Body of pancreas (tissue), 4 donors: ENCODE data around the gene LITAFD.

Experiments
- POLR2A ChIP-seq, 3 donors: fragments of 450-650 bp; IDR thresholded peaks; one replicate each; pipeline ENCODE4 v1.6.1; 2016; ENCODE audit warnings: antibody characterized with exemption in 3 of 3, mild to moderate bottlenecking in 2 of 3
- TF ChIP-seq, protein P1 (sequence below), 7 experiments: fragments of 450-650 bp in 4 of 7; fragments of 200-600 bp in 3 of 7; sonication (generic) in 3 of 7; IDR thresholded peaks; one replicate each; pipeline ENCODE4 v1.5.1; 2016 to 2019; ENCODE audit warnings: antibody characterized with exemption in 7 of 7

DNA sequence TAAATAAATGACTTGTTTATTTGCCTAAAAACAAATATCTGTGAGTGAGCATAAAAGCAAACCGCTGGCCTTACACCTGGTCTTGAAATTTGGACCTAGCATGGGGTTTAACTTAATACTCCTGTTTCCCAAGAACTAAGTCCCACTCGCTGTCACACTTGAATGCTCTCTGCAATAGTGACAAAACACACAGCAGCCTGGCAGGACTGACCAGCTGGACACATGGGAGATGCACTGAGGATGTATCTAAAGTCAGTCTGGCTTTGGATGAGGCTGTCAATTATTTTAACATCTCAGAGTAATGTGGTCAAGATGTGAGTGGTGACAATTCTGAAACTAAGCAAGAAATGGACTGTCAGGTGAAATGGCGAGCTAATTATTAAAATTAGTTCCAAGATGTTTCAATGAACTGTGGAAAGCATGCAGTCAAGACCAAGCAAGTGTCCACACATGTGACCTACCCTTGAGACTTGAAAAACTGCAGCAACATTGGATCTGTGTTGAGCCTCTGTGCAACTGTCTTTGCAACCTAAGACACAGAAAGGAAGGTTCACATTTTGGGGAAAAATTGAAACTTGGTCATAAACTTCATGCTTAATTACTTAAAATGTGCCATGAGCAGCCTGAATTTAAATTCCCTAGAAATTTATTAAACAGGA lies 16.6 kb downstream of the LITAFD start:
- TF ChIP-seq, protein P1, sequence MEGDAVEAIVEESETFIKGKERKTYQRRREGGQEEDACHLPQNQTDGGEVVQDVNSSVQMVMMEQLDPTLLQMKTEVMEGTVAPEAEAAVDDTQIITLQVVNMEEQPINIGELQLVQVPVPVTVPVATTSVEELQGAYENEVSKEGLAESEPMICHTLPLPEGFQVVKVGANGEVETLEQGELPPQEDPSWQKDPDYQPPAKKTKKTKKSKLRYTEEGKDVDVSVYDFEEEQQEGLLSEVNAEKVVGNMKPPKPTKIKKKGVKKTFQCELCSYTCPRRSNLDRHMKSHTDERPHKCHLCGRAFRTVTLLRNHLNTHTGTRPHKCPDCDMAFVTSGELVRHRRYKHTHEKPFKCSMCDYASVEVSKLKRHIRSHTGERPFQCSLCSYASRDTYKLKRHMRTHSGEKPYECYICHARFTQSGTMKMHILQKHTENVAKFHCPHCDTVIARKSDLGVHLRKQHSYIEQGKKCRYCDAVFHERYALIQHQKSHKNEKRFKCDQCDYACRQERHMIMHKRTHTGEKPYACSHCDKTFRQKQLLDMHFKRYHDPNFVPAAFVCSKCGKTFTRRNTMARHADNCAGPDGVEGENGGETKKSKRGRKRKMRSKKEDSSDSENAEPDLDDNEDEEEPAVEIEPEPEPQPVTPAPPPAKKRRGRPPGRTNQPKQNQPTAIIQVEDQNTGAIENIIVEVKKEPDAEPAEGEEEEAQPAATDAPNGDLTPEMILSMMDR (IDR thresholded peaks at IDR 0.05), result no peak
- no peak for TF ChIP-seq POLR2A (IDR thresholded peaks at IDR 0.05)
